GM23338 (cell line): Measurements from ENCODE around the gene SLC17A7. TPM values are rescaled to one million over a fixed set of nuclear protein-coding genes. Genes with fewer than 3 reads are reported as not detected.
A peak's percentile ranks its signal among the peaks of the same experiment; 100 is the strongest.

ENCODE experiments used
- ATAC-seq: fragments of 200-7000 bp; cut with Tn5 transposase; 3 replicates; pipeline ENCODE4 v1.9.1; 2020
- DNase-seq: peaks from one replicate; pipeline ENCODE4 v3.0.0-alpha.2; 2015; ENCODE audit warnings: low spot score
- H2AFZ ChIP-seq: fragments of 200-600 bp; sonication (generic); 2 replicates; pipeline ENCODE4 v1.8.0; 2016; ENCODE audit warnings: antibody characterized with exemption, mild to moderate bottlenecking, moderate library complexity
- H3F3A ChIP-seq: fragments of 200-600 bp; sonication (generic); replicated peaks from 2 replicates; pipeline ENCODE4 v1.8.0; 2017; ENCODE audit warnings: antibody characterized with exemption, mixed run types, low read depth
- H3K27ac ChIP-seq: fragments of 200-600 bp; sonication (generic); 2 replicates; pipeline ENCODE4 v1.6.1; 2016; ENCODE audit warnings: low read depth
- H3K27me3 ChIP-seq: fragments of 200-600 bp; sonication (generic); 2 replicates; pipeline ENCODE4 v1.8.0; 2016; ENCODE audit warnings: mild to moderate bottlenecking, mixed run types, moderate library complexity; ENCODE audit not compliant: insufficient read depth
- H3K36me3 ChIP-seq: fragments of 200-600 bp; sonication (generic); 2 replicates; pipeline ENCODE4 v1.8.0; 2016; ENCODE audit warnings: mild to moderate bottlenecking; ENCODE audit not compliant: insufficient read depth
- H3K4me1 ChIP-seq: fragments of 200-600 bp; sonication (generic); 2 replicates; pipeline ENCODE4 v1.8.0; 2016; ENCODE audit warnings: mild to moderate bottlenecking, moderate library complexity; ENCODE audit not compliant: insufficient read depth
- H3K4me2 ChIP-seq: fragments of 200-600 bp; sonication (generic); 2 replicates; pipeline ENCODE4 v1.7.1; 2017; ENCODE audit warnings: mixed run types
- H3K4me3 ChIP-seq: fragments of 200-600 bp; sonication (generic); 2 replicates; pipeline ENCODE4 v1.6.1; 2016; ENCODE audit warnings: mixed run types
- H3K79me2 ChIP-seq: fragments of 200-600 bp; sonication (generic); replicated peaks from 2 replicates; pipeline ENCODE4 v1.8.0; 2017; ENCODE audit warnings: mild to moderate bottlenecking; ENCODE audit not compliant: insufficient read depth
- H3K9me2 ChIP-seq: fragments of 200-600 bp; sonication (generic); 2 replicates; pipeline ENCODE4 v1.8.0; 2017; ENCODE audit not compliant: insufficient read depth
- H4K20me1 ChIP-seq: fragments of 200-600 bp; sonication (generic); replicated peaks from 2 replicates; pipeline ENCODE4 v1.8.0; 2017; ENCODE audit warnings: mild to moderate bottlenecking; ENCODE audit not compliant: insufficient read depth
- H3K27ac Mint-ChIP-seq: 2 replicates; pipeline ENCODE4 v1.8.0; 2020; ENCODE audit warnings: inconsistent platforms, mild to moderate bottlenecking, moderate library complexity, mixed read lengths
- H3K27me3 Mint-ChIP-seq: 3 replicates; pipeline ENCODE4 v1.8.0; 2022; ENCODE audit warnings: low read depth, mild to moderate bottlenecking, moderate library complexity, mixed read lengths, inconsistent platforms; ENCODE audit not compliant: insufficient read depth, poor library complexity
- H3K36me3 Mint-ChIP-seq: 3 replicates; pipeline ENCODE4 v1.8.0; 2021; ENCODE audit warnings: low read depth, mild to moderate bottlenecking, inconsistent platforms, moderate library complexity, mixed read lengths
- H3K4me1 Mint-ChIP-seq: 3 replicates; pipeline ENCODE4 v1.8.0; 2020; ENCODE audit warnings: mild to moderate bottlenecking, inconsistent platforms, mixed read lengths
- H3K4me3 Mint-ChIP-seq: 3 replicates; pipeline ENCODE4 v1.8.0; 2021; ENCODE audit warnings: moderate library complexity, mild to moderate bottlenecking, inconsistent platforms, mixed read lengths
- H3K9me3 Mint-ChIP-seq: 3 replicates; pipeline ENCODE4 v1.8.0; 2020; ENCODE audit warnings: moderate library complexity, mild to moderate bottlenecking, inconsistent platforms, mixed read lengths
- CREB1 ChIP-seq: fragments of 250-450 bp; sonication (Bioruptor Pico); IDR thresholded peaks from 2 replicates; pipeline ENCODE4 v1.5.0; 2020; ENCODE audit warnings: low read depth, mild to moderate bottlenecking, moderate library complexity
- CTCF ChIP-seq, 2 experiments: fragments of 200-600 bp in 1 of 2; sonication (generic) in 1 of 2; conservative IDR thresholded peaks; 2 replicates each; pipeline versions ENCODE4 v1.5.1 to v1.6.1; 2016 to 2017; ENCODE audit warnings: antibody characterized with exemption in 2 of 2, low read depth in 2 of 2, mild to moderate bottlenecking in 2 of 2, moderate library complexity in 1 of 2
- ETS1 ChIP-seq: IDR thresholded peaks from 2 replicates; pipeline ENCODE4 v1.6.1; 2016; ENCODE audit warnings: antibody characterized with exemption
- EZH2 ChIP-seq: fragments of 200-600 bp; sonication (generic); IDR thresholded peaks from one replicate; pipeline ENCODE4 v1.8.0; 2017; ENCODE audit warnings: antibody characterized with exemption, mild to moderate bottlenecking, low read depth; ENCODE audit not compliant: unreplicated experiment
- EZH2phosphoT487 ChIP-seq: fragments of 200-600 bp; sonication (generic); IDR thresholded peaks from one replicate; pipeline ENCODE4 v1.8.1; 2018; ENCODE audit warnings: antibody characterized with exemption; ENCODE audit not compliant: unreplicated experiment
- JUNB ChIP-seq: IDR thresholded peaks from one replicate; pipeline ENCODE4 v1.6.1; 2016; ENCODE audit warnings: antibody characterized with exemption; ENCODE audit not compliant: unreplicated experiment
- NANOG ChIP-seq: IDR thresholded peaks from 2 replicates; pipeline ENCODE4 v1.6.1; 2016; ENCODE audit warnings: antibody characterized with exemption, borderline replicate concordance
- POLR2AphosphoS5 ChIP-seq: IDR thresholded peaks from 2 replicates; pipeline ENCODE4 v1.6.1; 2016; ENCODE audit warnings: antibody characterized with exemption, low read depth
- REST ChIP-seq: IDR thresholded peaks from one replicate; pipeline ENCODE4 v1.6.1; 2018; ENCODE audit warnings: antibody characterized with exemption; ENCODE audit not compliant: unreplicated experiment
- STAT1 ChIP-seq: IDR thresholded peaks from one replicate; pipeline ENCODE4 v1.6.1; 2016; ENCODE audit warnings: antibody characterized with exemption; ENCODE audit not compliant: unreplicated experiment
- ZNF331 ChIP-seq: fragments of 250-450 bp; sonication (Bioruptor Pico); IDR thresholded peaks from 2 replicates; pipeline ENCODE4 v1.5.0; 2020; ENCODE audit warnings: low read depth, mild to moderate bottlenecking, moderate library complexity
- ZNF462 ChIP-seq: fragments of 250-450 bp; sonication (Bioruptor Pico); IDR thresholded peaks from 2 replicates; pipeline ENCODE4 v1.5.0; 2020; ENCODE audit warnings: mild to moderate bottlenecking, moderate library complexity
- polyA plus RNA-seq: library from polyadenylated mRNA; unstranded; fragments of >200 nt; fragmentation: Nextera tagmentation; extraction: Ambion mirVana; gene quantifications from 2 replicates; pipeline ENCODE4 v1.2.1, GENCODE V29; 2016
- total RNA-seq: library from RNA; depleted of rRNA; stranded (reverse); fragments of >200 nt; shearing (Covaris generic); gene quantifications from 2 replicates; pipeline ENCODE4 v1.2.3, GENCODE V29; 2014

Gene SLC17A7
- total and polyA plus RNA-seq, 2 experiments from 2014 or later, result 0.90 to 1.5 TPM

DNA sequence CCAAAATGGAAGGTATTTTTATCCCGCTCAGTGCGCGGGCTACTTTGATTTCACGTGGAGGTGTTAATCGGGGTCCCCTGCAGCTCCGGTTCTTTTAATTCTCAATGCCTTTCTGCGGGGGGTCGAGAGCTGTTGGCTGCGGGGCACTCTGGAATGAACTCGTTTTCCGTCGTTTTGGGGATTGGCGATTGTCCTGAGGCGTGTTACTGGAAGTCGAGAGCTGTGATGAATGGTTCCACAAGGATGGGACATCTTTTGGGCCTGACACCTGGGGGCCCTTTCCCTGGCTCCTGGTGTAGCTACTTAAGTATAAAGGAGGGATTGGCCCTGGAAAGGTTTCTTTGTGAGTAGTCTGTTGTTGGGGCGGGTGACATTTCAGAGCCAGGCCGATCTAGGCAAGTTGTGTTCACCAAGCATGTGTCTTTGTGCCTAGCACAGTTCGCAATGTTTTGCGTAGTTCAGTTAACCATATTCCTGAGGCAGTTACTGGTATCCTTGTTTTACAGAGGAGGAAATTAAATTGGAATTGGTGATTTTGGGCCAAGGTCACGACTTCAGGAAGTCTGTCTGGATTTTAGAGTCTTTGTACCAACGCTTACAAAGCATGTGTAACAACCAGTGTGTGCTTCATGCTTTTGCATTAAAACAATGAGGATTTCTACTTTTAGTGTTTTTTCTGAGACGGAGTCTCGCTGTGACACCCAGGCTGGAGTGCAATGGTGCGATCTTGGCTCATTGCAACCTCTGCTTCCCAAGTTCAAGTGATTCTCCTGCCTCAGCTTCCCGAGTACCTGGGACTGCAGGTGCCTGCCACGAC lies 46.9 kb upstream of the SLC17A7 start:
- Mint-ChIP-seq H3K4me1 (peaks cover 13% of the 10 kb centered on the region; the same call in 2 of the 3 replicates), H3K4me3 (peak overlapping the region; percentile 98), H3K9me3 (peaks cover 18% of the 10 kb centered on the region), H3K27ac (peak overlapping the region; percentile 99), H3K36me3 (peaks cover 60% of the 10 kb centered on the region), H3K27me3 (peaks cover 59% of the 10 kb centered on the region)
- H3K36me3 ChIP-seq, result peaks cover 40% of the 10 kb centered on the region
- DNase-seq, result no peak
- no peak for TF ChIP-seq EZH2phosphoT487
- no peak for TF ChIP-seq JUNB
- TF ChIP-seq CREB1 (CRISPR knock-in tag), result no peak
- TF ChIP-seq ETS1, result no peak
- no peak for TF ChIP-seq ZNF331 (CRISPR knock-in tag)
- TF ChIP-seq REST, result no peak
- no peak for TF ChIP-seq POLR2AphosphoS5
- TF ChIP-seq STAT1, result no peak
- no peak for TF ChIP-seq EZH2
- TF ChIP-seq CTCF (conservative IDR thresholded peaks at IDR 0.05; ENCODE audit: low read depth in 2 of 2), result no peak
- no peak for TF ChIP-seq ZNF462
- TF ChIP-seq NANOG, result no peak
- H3F3A ChIP-seq, result peaks cover 59% of the 10 kb centered on the region
- H3K4me1 ChIP-seq, result peaks cover 10% of the 10 kb centered on the region; the same call in 1 of the 2 replicates
- peaks cover 23% of the 10 kb centered on the region for H4K20me1 ChIP-seq
- H3K9me2 ChIP-seq, result no peaks in the 10 kb centered on the region
- H2AFZ ChIP-seq, result no peak overlapping the region
- no peaks in the 10 kb centered on the region for H3K27me3 ChIP-seq
- peak overlapping the region; percentile 100 for H3K27ac ChIP-seq
- H3K4me2 ChIP-seq, result peak overlapping the region; percentile 96
- peak; percentile 3; the same call in 2 of the 3 replicates for ATAC-seq
- H3K79me2 ChIP-seq, result peaks cover 31% of the 10 kb centered on the region
- H3K4me3 ChIP-seq, result peak overlapping the region; percentile 95
